GM18526 (cell line): ENCODE results near the gene IQGAP3.

Experiments
- POLR2A ChIP-seq: IDR thresholded peaks from 3 replicates; pipeline ENCODE4 v1.6.1; 2011; ENCODE audit not compliant: insufficient read length; ENCODE audit errors: extremely low read depth

Gene IQGAP3

DNA sequence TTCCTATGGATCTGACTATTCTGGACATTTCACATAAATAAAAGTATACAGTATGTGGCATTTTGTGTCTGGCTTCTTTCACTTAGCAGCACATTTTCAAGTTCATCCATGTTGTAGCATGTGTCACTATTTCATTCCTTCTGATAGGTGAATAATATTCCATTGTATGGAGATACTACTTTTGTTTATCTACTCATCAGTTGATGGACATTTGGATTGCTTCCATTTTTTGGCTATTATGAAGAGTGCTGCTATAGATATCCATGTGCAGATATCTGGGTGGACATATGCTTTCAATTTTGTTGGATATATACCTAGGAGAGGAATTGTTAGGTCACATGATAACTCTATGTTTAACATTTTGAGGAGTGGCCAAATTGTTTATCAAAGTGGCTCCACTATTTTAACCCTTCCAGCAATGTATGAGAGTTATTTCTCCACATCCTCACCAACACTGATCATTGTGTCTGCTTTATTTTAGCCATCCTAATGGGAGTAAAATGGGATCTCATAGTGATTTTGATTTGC lies 49.9 kb downstream of the IQGAP3 start:
- no peak for TF ChIP-seq POLR2A

- no peak for TF ChIP-seq POLR2A
Observed at GRCh38 chr1:156517748-156518147, 54.6 kb downstream of the IQGAP3 start.

GRCh38 chr1:156516821-156517220 lies 55.5 kb downstream of the IQGAP3 start:
- TF ChIP-seq POLR2A: no peak

GRCh38 chr1:156515956-156516355 lies 56.4 kb downstream of the IQGAP3 start:
- no peak for TF ChIP-seq POLR2A

DNA sequence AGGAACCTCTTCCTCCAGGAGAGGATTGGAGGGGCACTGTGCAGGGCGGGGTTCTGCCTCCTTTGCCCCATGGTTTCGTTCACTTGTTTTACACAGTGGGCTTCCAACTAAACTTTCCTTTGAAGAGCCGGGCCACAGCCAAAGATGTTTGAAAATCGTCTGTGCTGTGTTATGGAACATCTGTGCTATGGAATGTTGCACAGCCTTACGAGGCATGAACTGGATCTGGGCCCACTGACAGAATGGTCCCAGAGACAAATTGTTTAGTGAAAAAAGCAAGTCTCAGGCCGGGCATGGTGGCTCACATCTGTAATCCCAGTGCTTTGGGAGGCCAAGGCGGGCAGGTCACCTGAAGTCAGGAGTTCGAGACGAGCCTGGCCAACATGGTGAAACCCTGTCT lies 59.2 kb downstream of the IQGAP3 start:
- no peak for TF ChIP-seq POLR2A

DNA sequence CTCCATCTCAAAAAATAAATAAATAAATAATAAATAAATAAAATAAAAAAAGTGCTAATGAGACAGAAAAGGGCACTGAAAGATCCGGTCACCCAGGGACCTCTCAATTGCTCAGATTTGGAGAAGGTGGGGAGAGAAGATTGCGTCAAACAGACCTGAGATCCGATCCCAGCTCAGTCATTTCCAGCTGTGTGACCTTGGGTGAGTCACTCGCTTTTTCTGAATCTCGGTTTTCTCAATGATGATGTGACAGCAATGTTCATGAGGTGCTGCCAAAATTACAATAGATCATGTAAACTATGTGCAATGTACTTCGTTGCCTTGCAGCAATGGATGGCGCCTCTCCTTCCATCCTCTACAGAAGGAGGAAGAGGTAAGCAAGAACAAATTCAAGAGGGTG lies 60.7 kb downstream of the IQGAP3 start:
- no peak for TF ChIP-seq POLR2A

DNA sequence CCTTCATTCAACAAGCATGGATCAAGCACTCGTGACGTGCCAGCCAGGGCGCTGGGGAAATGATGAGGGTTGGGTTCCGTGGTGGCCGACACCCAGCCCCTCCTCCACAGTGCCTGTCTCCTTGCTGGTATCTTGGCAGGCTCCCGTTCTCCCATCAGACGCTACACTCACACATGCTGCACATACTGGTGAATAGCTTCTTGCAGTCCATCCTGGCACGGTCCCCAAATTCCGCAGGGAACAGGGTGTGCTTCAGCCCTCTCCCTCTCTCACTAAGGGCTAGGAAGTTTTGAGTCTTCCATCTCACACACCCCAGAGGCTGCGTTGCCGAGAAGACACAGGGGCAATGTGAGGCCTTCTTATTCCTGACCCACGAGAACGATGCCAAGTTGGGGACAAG lies 61.7 kb downstream of the IQGAP3 start:
- TF ChIP-seq POLR2A: no peak

GRCh38 chr1:156509424-156510034 lies 62.8 kb downstream of the IQGAP3 start:
- TF ChIP-seq POLR2A: no peak

- no peak for TF ChIP-seq POLR2A
Observed at GRCh38 chr1:156508955-156509234, 63.5 kb downstream of the IQGAP3 start.

GRCh38 chr1:156508205-156508954 lies 64.0 kb downstream of the IQGAP3 start:
- peak; percentile 55 for TF ChIP-seq POLR2A

GRCh38 chr1:156506450-156506849 lies 65.9 kb downstream of the IQGAP3 start:
- TF ChIP-seq POLR2A: no peak

GRCh38 chr1:156505679-156506298 lies 66.6 kb downstream of the IQGAP3 start:
- TF ChIP-seq POLR2A: no peak

- peak; percentile 50 for TF ChIP-seq POLR2A
Observed at GRCh38 chr1:156504821-156505678, 67.3 kb downstream of the IQGAP3 start.

- no peak for TF ChIP-seq POLR2A
Observed at GRCh38 chr1:156504438-156504813, 67.9 kb downstream of the IQGAP3 start.

DNA sequence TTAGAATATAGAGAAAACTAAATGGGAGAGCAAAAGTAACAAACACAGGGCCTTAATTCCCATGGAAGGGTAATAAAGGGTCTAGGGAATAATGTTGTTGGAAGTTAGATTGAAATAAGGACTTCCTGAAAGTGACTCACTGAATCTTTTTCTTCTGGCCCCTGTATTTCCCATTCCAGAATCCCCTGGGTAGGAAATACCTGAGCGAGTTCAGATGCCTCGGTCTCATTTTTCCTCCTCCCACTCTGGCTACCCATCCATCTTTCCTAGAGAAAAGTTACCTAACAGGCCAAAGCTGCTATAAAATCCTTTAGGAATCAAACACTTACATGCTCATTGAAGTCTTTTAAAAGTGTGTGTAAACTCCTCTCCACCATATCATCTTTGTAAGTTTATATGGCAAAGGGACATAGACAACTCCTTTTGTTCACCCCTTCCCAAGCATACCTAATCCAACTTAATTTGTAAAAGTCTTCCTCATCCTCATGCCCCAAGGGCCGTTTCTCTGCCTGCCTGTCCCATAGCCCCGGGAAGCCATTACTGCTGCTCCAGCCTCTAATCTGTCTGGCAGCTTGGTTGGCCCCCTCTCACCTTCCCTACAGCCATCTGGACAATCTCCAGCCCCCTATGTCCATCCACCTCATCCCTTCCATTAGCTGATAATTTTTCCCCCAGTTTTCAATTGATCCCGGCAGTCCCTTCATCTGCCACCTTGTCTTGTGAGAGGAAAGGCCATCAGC lies 68.5 kb downstream of the IQGAP3 start:
- TF ChIP-seq POLR2A: no peak
